Trophoblast cell (in vitro differentiated cells and primary cell): ENCODE results near the gene NDUFAF3.

Experiments used
- DNase-seq, 2 donors: peaks; one replicate each; pipeline ENCODE4 v3.0.0-alpha.2; 2016
- H2AFZ ChIP-seq: 2 replicates; pipeline ENCODE4 v1.6.1; 2013; ENCODE audit warnings: low read length, moderate library complexity, mild to moderate bottlenecking; ENCODE audit not compliant: insufficient read depth, poor library complexity
- H2AK5ac ChIP-seq: 2 replicates; pipeline ENCODE4 v1.6.1; 2013; ENCODE audit warnings: mild to moderate bottlenecking, low read length
- H2BK120ac ChIP-seq: 2 replicates; pipeline ENCODE4 v1.6.1; 2013; ENCODE audit warnings: low read length, mild to moderate bottlenecking, moderate library complexity; ENCODE audit not compliant: insufficient read depth, poor library complexity
- H2BK12ac ChIP-seq: 2 replicates; pipeline ENCODE4 v1.6.1; 2013; ENCODE audit warnings: mild to moderate bottlenecking, low read length, moderate library complexity
- H2BK5ac ChIP-seq: 2 replicates; pipeline ENCODE4 v1.6.1; 2013; ENCODE audit warnings: low read length, low read depth, moderate library complexity, mild to moderate bottlenecking; ENCODE audit not compliant: poor library complexity
- H3K14ac ChIP-seq: 2 replicates; pipeline ENCODE4 v1.6.1; 2013; ENCODE audit warnings: mild to moderate bottlenecking, low read length
- H3K18ac ChIP-seq: 2 replicates; pipeline ENCODE4 v1.6.1; 2013; ENCODE audit warnings: mild to moderate bottlenecking, low read length
- H3K23ac ChIP-seq: 2 replicates; pipeline ENCODE4 v1.6.1; 2013; ENCODE audit warnings: low read length
- H3K27ac ChIP-seq: 2 replicates; pipeline ENCODE4 v1.5.1; 2013; ENCODE audit warnings: low read depth, mild to moderate bottlenecking, inconsistent platforms, low read length, moderate library complexity
- H3K27me3 ChIP-seq: 2 replicates; pipeline ENCODE4 v1.6.1; 2013; ENCODE audit warnings: inconsistent platforms, mild to moderate bottlenecking, low read length, moderate library complexity; ENCODE audit not compliant: insufficient read depth
- H3K36me3 ChIP-seq, 2 experiments: 1 replicate in 1 of 2; 2 replicates in 1 of 2; pipeline ENCODE4 v1.6.1; 2013; ENCODE audit warnings: low read length in 2 of 2, mild to moderate bottlenecking in 2 of 2, moderate library complexity in 1 of 2; ENCODE audit not compliant: insufficient read depth in 2 of 2, control insufficient read depth in 1 of 2
- H3K4ac ChIP-seq: 2 replicates; pipeline ENCODE4 v1.6.1; 2013; ENCODE audit warnings: low read depth, mild to moderate bottlenecking, low read length, moderate library complexity
- H3K4me1 ChIP-seq, 2 experiments: 1 replicate in 1 of 2; 2 replicates in 1 of 2; pipeline ENCODE4 v1.6.1; 2013; ENCODE audit warnings: low read length in 2 of 2, mild to moderate bottlenecking in 2 of 2, moderate library complexity in 1 of 2; ENCODE audit not compliant: insufficient read depth in 2 of 2, control insufficient read depth in 1 of 2
- H3K4me2 ChIP-seq: 2 replicates; pipeline ENCODE4 v1.6.1; 2013; ENCODE audit warnings: inconsistent platforms, mild to moderate bottlenecking, low read length, moderate library complexity
- H3K4me3 ChIP-seq: 2 replicates; pipeline ENCODE4 v1.5.1; 2013; ENCODE audit warnings: mild to moderate bottlenecking, low read depth, low read length, inconsistent platforms
- H3K79me1 ChIP-seq: one replicate; pipeline ENCODE4 v1.6.1; 2013; ENCODE audit warnings: low read length
- H3K79me2 ChIP-seq: 2 replicates; pipeline ENCODE4 v1.6.1; 2013; ENCODE audit warnings: low read length, mild to moderate bottlenecking; ENCODE audit not compliant: control insufficient read depth, insufficient read depth, poor library complexity
- H3K9ac ChIP-seq: 2 replicates; pipeline ENCODE4 v1.6.1; 2013; ENCODE audit warnings: mild to moderate bottlenecking, low read length
- H3K9me3 ChIP-seq: 2 replicates; pipeline ENCODE4 v1.6.1; 2013; ENCODE audit warnings: low read depth, mild to moderate bottlenecking, control low read depth, inconsistent platforms, low read length; ENCODE audit not compliant: insufficient read depth
- H4K12ac ChIP-seq: 2 replicates; pipeline ENCODE4 v1.6.1; 2013; ENCODE audit warnings: low read depth, mild to moderate bottlenecking, low read length, moderate library complexity
- H4K8ac ChIP-seq: 2 replicates; pipeline ENCODE4 v1.6.1; 2013; ENCODE audit warnings: low read depth, mild to moderate bottlenecking, low read length, moderate library complexity
- H4K91ac ChIP-seq: one replicate; pipeline ENCODE4 v1.6.1; 2013; ENCODE audit warnings: low read depth, mild to moderate bottlenecking, low read length, moderate library complexity
- WGBS: extraction: QIAGEN DNeasy Blood & Tissue Kit; methylation state at CpG from one replicate; pipeline ENCODE4 v1.1.7; 2013; ENCODE audit warnings: missing lambda C conversion rate; ENCODE audit not compliant: insufficient read length, insufficient coverage; ENCODE audit errors: extremely low coverage; 5-methylcytosine and 5-hydroxymethylcytosine counted together

Gene NDUFAF3

GRCh38 chr3:49015765-49016164, 6.2 kb upstream of the NDUFAF3 start:
- WGBS = no CpG with 5 or more reads among the region's 6 CpGs
- H3K9me3 ChIP-seq = peaks cover 2% of the 10 kb centered on the region
- H3K23ac ChIP-seq = no peak overlapping the region
- H3K27me3 ChIP-seq = no peaks in the 10 kb centered on the region
- no peak overlapping the region for H2BK120ac ChIP-seq
- H3K27ac ChIP-seq = no peak overlapping the region
- no peak overlapping the region for H2BK12ac ChIP-seq
- no peak overlapping the region for H3K4me3 ChIP-seq
- H2BK5ac ChIP-seq = no peak overlapping the region
- H3K18ac ChIP-seq = no peak overlapping the region
- no peak overlapping the region for H3K14ac ChIP-seq
- no peak overlapping the region for H3K4ac ChIP-seq
- H2AK5ac ChIP-seq = no peak overlapping the region
- no peak overlapping the region for H2AFZ ChIP-seq
- no peak overlapping the region for H4K8ac ChIP-seq
- H3K4me2 ChIP-seq = no peak overlapping the region
- H4K91ac ChIP-seq = no peak overlapping the region
- H4K12ac ChIP-seq = no peak overlapping the region
- peaks cover 14% of the 10 kb centered on the region for H3K79me1 ChIP-seq
- peaks cover 57 to 60% of the 10 kb centered on the region in 2 experiments for H3K36me3 ChIP-seq
- H3K79me2 ChIP-seq = peaks cover 8% of the 10 kb centered on the region
- no peak overlapping the region for H3K9ac ChIP-seq
- peaks cover 6 to 16% of the 10 kb centered on the region in 2 experiments for H3K4me1 ChIP-seq
- peak in 1 of 2 donors; percentile 18 for DNase-seq

GRCh38 chr3:49016414-49017228, 5.3 kb upstream of the NDUFAF3 start:
- H3K9ac ChIP-seq = no peak overlapping the region
- H3K27me3 ChIP-seq = no peaks in the 10 kb centered on the region
- H3K14ac ChIP-seq = no peak overlapping the region
- H4K91ac ChIP-seq = no peak overlapping the region
- H3K36me3 ChIP-seq = peaks cover 53 to 54% of the 10 kb centered on the region in 2 experiments
- no peak overlapping the region for H3K4me3 ChIP-seq
- H2AK5ac ChIP-seq = no peak overlapping the region
- H3K23ac ChIP-seq = no peak overlapping the region
- H3K4ac ChIP-seq = no peak overlapping the region
- no peak overlapping the region for H2AFZ ChIP-seq
- no peak overlapping the region for H3K4me2 ChIP-seq
- WGBS = no CpG with 5 or more reads among the region's 6 CpGs
- peaks cover 2% of the 10 kb centered on the region for H3K9me3 ChIP-seq
- H3K27ac ChIP-seq = no peak overlapping the region
- no peak overlapping the region for H4K12ac ChIP-seq
- no peak overlapping the region for H2BK5ac ChIP-seq
- no peak overlapping the region for H2BK120ac ChIP-seq
- no peak overlapping the region for H2BK12ac ChIP-seq
- H3K79me1 ChIP-seq = peaks cover 20% of the 10 kb centered on the region
- no peak overlapping the region for H4K8ac ChIP-seq
- peaks cover 12% of the 10 kb centered on the region for H3K79me2 ChIP-seq
- H3K18ac ChIP-seq = no peak overlapping the region
- no peak for DNase-seq
- peaks cover 6 to 16% of the 10 kb centered on the region in 2 experiments for H3K4me1 ChIP-seq

- Histone ChIP-seq H3K4me1 (peaks cover 7 to 17% of the 10 kb centered on the region in 2 experiments), H3K14ac (peak overlapping the region; percentile 32), H3K36me3 (peaks cover 46 to 48% of the 10 kb centered on the region in 2 experiments), H4K8ac (peak overlapping the region; percentile 85), H4K91ac (peak overlapping the region; percentile 67), H3K79me1 (peaks cover 26% of the 10 kb centered on the region), H2BK12ac (no peak overlapping the region), H3K9me3 (peaks cover 2% of the 10 kb centered on the region), H3K4me3 (peak overlapping the region; percentile 88), H3K27ac (peak overlapping the region; percentile 59), H3K79me2 (peaks cover 17% of the 10 kb centered on the region), H2AFZ (peak overlapping the region; percentile 14), H3K18ac (peak overlapping the region; percentile 9), H3K23ac (no peak overlapping the region), H2AK5ac (peak overlapping the region; percentile 9), H4K12ac (peak overlapping the region; percentile 3), H3K27me3 (no peaks in the 10 kb centered on the region), H3K9ac (peak overlapping the region; percentile 67), H3K4ac (no peak overlapping the region), H2BK120ac (no peak overlapping the region), H2BK5ac (no peak overlapping the region), H3K4me2 (peak overlapping the region; percentile 86)
- DNase-seq = peak in 1 of 2 donors; percentile 53
- WGBS = no CpG with 5 or more reads among the region's 23 CpGs
Measured at GRCh38 chr3:49017229-49017970, 4.5 kb upstream of the NDUFAF3 start.

GRCh38 chr3:49017971-49018706, 3.8 kb upstream of the NDUFAF3 start, which contains the start of gene DALRD3:
Gene DALRD3, minus strand, starts transcription at chr3:49018580. Its CDS starts 16 bp downstream, at chr3:49018564.
- peak; percentile 71 to 74 for DNase-seq
- Histone ChIP-seq H2AK5ac (peak within 1 kb of the TSS; percentile 9), H3K9ac (peak within 1 kb of the TSS; percentile 67), H3K23ac (no peak within 1 kb of the TSS), H3K27me3 (no peaks in the 10 kb centered on the region), H3K27ac (peak within 1 kb of the TSS; percentile 59), H3K4ac (peak within 1 kb of the TSS; percentile 48), H4K91ac (peak within 1 kb of the TSS; percentile 67), H2BK120ac (peak within 1 kb of the TSS; percentile 20), H3K4me1 (peaks cover 14 to 24% of the 10 kb centered on the region in 2 experiments), H3K18ac (peak within 1 kb of the TSS; percentile 34), H4K12ac (peak within 1 kb of the TSS; percentile 67), H4K8ac (peak within 1 kb of the TSS; percentile 85), H2AFZ (peak within 1 kb of the TSS; percentile 83), H3K14ac (peak within 1 kb of the TSS; percentile 62), H3K36me3 (peaks cover 38 to 46% of the 10 kb centered on the region in 2 experiments), H2BK12ac (no peak within 1 kb of the TSS), H2BK5ac (peak within 1 kb of the TSS; percentile 29), H3K79me1 (peaks cover 27% of the 10 kb centered on the region), H3K9me3 (peaks cover 2% of the 10 kb centered on the region), H3K79me2 (peaks cover 21% of the 10 kb centered on the region), H3K4me2 (peak within 1 kb of the TSS; percentile 86), H3K4me3 (peak within 1 kb of the TSS; percentile 88)
- WGBS = no CpG with 5 or more reads among the region's 85 CpGs
